CD14-positive monocyte (primary cell): Measurements from ENCODE around the gene SFXN2. TPM values are rescaled to one million over a fixed set of nuclear protein-coding genes. Genes with fewer than 3 reads are reported as not detected.

Source experiments
- DNase-seq, 3 donors: peaks; one replicate each; pipeline ENCODE4 v3.0.0-alpha.2; 2011 to 2022
- H2AFZ ChIP-seq: 2 replicates; pipeline ENCODE4 v1.6.0; 2012; ENCODE audit warnings: mild to moderate bottlenecking, low read depth, low read length, inconsistent platforms; ENCODE audit not compliant: insufficient read depth, poor library complexity, severe bottlenecking
- H3K27ac ChIP-seq, 2 donors: 1 replicate in 1 of 2; 2 replicates in 1 of 2; pipeline ENCODE4 v1.5.1; 2012 to 2013; ENCODE audit warnings: low read length in 2 of 2, control low read depth in 1 of 2, inconsistent platforms in 1 of 2, low read depth in 1 of 2, mild to moderate bottlenecking in 1 of 2
- H3K27me3 ChIP-seq, 2 donors: one replicate each; pipeline versions ENCODE4 v1.6.0 to v1.6.1; 2011 to 2013; ENCODE audit warnings: low read length in 2 of 2; ENCODE audit not compliant: control insufficient read depth in 2 of 2, insufficient read depth in 2 of 2
- H3K36me3 ChIP-seq, 2 donors: replicated peaks in 1 of 2; 1 replicate in 1 of 2; 2 replicates in 1 of 2; pipeline versions ENCODE4 v1.5.1 to v1.6.1; 2012 to 2013; ENCODE audit warnings: low read length in 2 of 2, control low read depth in 1 of 2, inconsistent platforms in 1 of 2, mild to moderate bottlenecking in 1 of 2; ENCODE audit not compliant: insufficient read depth in 2 of 2, control insufficient read depth in 1 of 2
- H3K4me1 ChIP-seq, 2 donors: 1 replicate in 1 of 2; 2 replicates in 1 of 2; pipeline versions ENCODE4 v1.5.1 to v1.6.1; 2012 to 2013; ENCODE audit warnings: low read length in 2 of 2, control low read depth in 1 of 2, inconsistent platforms in 1 of 2, mild to moderate bottlenecking in 1 of 2, moderate library complexity in 1 of 2; ENCODE audit not compliant: insufficient read depth in 2 of 2, control insufficient read depth in 1 of 2
- H3K4me2 ChIP-seq: replicated peaks from 2 replicates; pipeline ENCODE3; 2012; ENCODE audit warnings: low read length, moderate library complexity, mild to moderate bottlenecking; ENCODE audit not compliant: poor library complexity, severe bottlenecking; ENCODE audit errors: extremely low read depth
- H3K4me3 ChIP-seq, 3 experiments: fragments of 200-600 bp in 1 of 3; sonication (generic) in 1 of 3; replicated peaks in 1 of 3; 1 replicate in 2 of 3; 2 replicates in 1 of 3; pipeline ENCODE4 v1.5.1; 2011 to 2013; ENCODE audit warnings: low read length in 3 of 3, mild to moderate bottlenecking in 3 of 3, control low read depth in 2 of 3, low read depth in 2 of 3, inconsistent platforms in 1 of 3, moderate library complexity in 1 of 3
- H3K79me2 ChIP-seq: 2 replicates; pipeline ENCODE4 v1.6.0; 2012; ENCODE audit warnings: mild to moderate bottlenecking, control low read depth, inconsistent platforms, low read length, moderate library complexity; ENCODE audit not compliant: insufficient read depth
- H3K9ac ChIP-seq: 2 replicates; pipeline ENCODE4 v1.6.0; 2017; ENCODE audit warnings: low read length, mild to moderate bottlenecking; ENCODE audit not compliant: insufficient read depth, poor library complexity, severe bottlenecking
- H3K9me3 ChIP-seq, 2 donors: replicated peaks in 1 of 2; 1 replicate in 1 of 2; 2 replicates in 1 of 2; pipeline versions ENCODE4 v1.5.1 to v1.6.1; 2012 to 2013; ENCODE audit warnings: low read length in 2 of 2, control low read depth in 1 of 2; ENCODE audit not compliant: control insufficient read depth in 1 of 2, insufficient read depth in 1 of 2
- H4K20me1 ChIP-seq: 2 replicates; pipeline ENCODE4 v1.6.0; 2012; ENCODE audit warnings: mild to moderate bottlenecking, low read length, control low read depth, moderate library complexity; ENCODE audit not compliant: insufficient read depth
- H3K27ac Mint-ChIP-seq, 7 donors: one replicate each; pipeline ENCODE4 v1.8.0; 2020; ENCODE audit warnings: mild to moderate bottlenecking in 7 of 7, mixed read lengths in 7 of 7, moderate library complexity in 6 of 7, inconsistent platforms in 2 of 7
- H3K27me3 Mint-ChIP-seq, 3 donors: one replicate each; pipeline ENCODE4 v1.8.0; 2021 to 2022; ENCODE audit warnings: low read depth in 3 of 3, mild to moderate bottlenecking in 3 of 3, mixed read lengths in 3 of 3, moderate library complexity in 3 of 3, inconsistent platforms in 1 of 3
- H3K36me3 Mint-ChIP-seq, 2 donors: one replicate each; pipeline ENCODE4 v1.8.0; 2020; ENCODE audit warnings: mixed read lengths in 2 of 2, inconsistent platforms in 1 of 2, mild to moderate bottlenecking in 1 of 2
- H3K4me1 Mint-ChIP-seq: one replicate; pipeline ENCODE4 v1.8.0; 2020; ENCODE audit warnings: mild to moderate bottlenecking, mixed read lengths
- H3K4me3 Mint-ChIP-seq, 2 donors: one replicate each; pipeline ENCODE4 v1.8.0; 2020; ENCODE audit warnings: mild to moderate bottlenecking in 2 of 2, mixed read lengths in 2 of 2, moderate library complexity in 1 of 2
- H3K9me3 Mint-ChIP-seq, 7 donors: one replicate each; pipeline ENCODE4 v1.8.0; 2020 to 2022; ENCODE audit warnings: mixed read lengths in 7 of 7, mild to moderate bottlenecking in 6 of 7, moderate library complexity in 6 of 7, inconsistent platforms in 2 of 7
- CTCF ChIP-seq: fragments of 200-600 bp; IDR thresholded peaks from one replicate; pipeline ENCODE4 v1.8.0; 2022; ENCODE audit warnings: antibody characterized with exemption, mild to moderate bottlenecking
- WGBS: methylation state at CpG from one replicate; pipeline ENCODE4 v1.1.5; 2013; ENCODE audit warnings: missing lambda C conversion rate; ENCODE audit not compliant: insufficient coverage; 5-methylcytosine and 5-hydroxymethylcytosine counted together
- intact Hi-C, 2 donors: fragments of 100-400 bp; cut with micrococcal nuclease; formaldehyde crosslinking; loops; one replicate each; pipeline versions ENCODE4 v1.15.0 to v1.15.1; 2023
- polyA plus RNA-seq, 3 donors: library from polyadenylated mRNA; depleted of rRNA in 1 of 3; unstranded in 2 of 3; stranded (reverse) in 1 of 3; fragments of 300-500 nt in 2 of 3; fragments of >200 nt in 1 of 3; fragmentation: Illumina TruSeq in 2 of 3; gene quantifications; 1 replicate in 2 of 3; 2 replicates in 1 of 3; pipeline ENCODE4 v1.2.3, GENCODE V29; 2012 to 2021

Gene SFXN2
- polyA plus RNA-seq, 3 donors: 1.3 to 2.0 (median 1.8) TPM

GRCh38 chr10:102673236-102673818 is 41.1 kb upstream of the SFXN2 start:
- H3K9ac ChIP-seq: peak overlapping the region; percentile 65
- H3K4me1 ChIP-seq: peaks cover 67 to 73% of the 10 kb centered on the region in 2 donors
- 72% methylated on average over 8 of the region's 13 CpGs for WGBS
- H3K27me3 Mint-ChIP-seq: no peaks in the 10 kb centered on the region
- peak overlapping the region; percentile 91 to 93 for H3K27ac ChIP-seq
- intact Hi-C loops: no loop called here
- peak overlapping the region; percentile 98 to 100 (median 99) for H3K27ac Mint-ChIP-seq
- H4K20me1 ChIP-seq: no peaks in the 10 kb centered on the region
- H3K4me1 Mint-ChIP-seq: peaks cover 75% of the 10 kb centered on the region
- H3K9me3 Mint-ChIP-seq: no peaks in the 10 kb centered on the region
- H3K4me3 Mint-ChIP-seq: peak overlapping the region; percentile 85 to 90
- H3K27me3 ChIP-seq: no peaks in the 10 kb centered on the region
- H3K79me2 ChIP-seq: peaks cover 7% of the 10 kb centered on the region
- DNase-seq: no peak
- H3K4me3 ChIP-seq: peak overlapping the region in 1 of 3 experiments; percentile 74
- H3K36me3 Mint-ChIP-seq: peaks cover 0 to 8% of the 10 kb centered on the region in 2 donors
- no peak for TF ChIP-seq CTCF
- peak overlapping the region; percentile 80 for H3K4me2 ChIP-seq
- H3K36me3 ChIP-seq: no peaks in the 10 kb centered on the region
- peak overlapping the region; percentile 70 for H2AFZ ChIP-seq
- no peaks in the 10 kb centered on the region for H3K9me3 ChIP-seq

GRCh38 chr10:102673819-102674511 is 40.5 kb upstream of the SFXN2 start:
- Histone ChIP-seq H3K9ac (peak overlapping the region; percentile 65), H3K36me3 (no peaks in the 10 kb centered on the region), H2AFZ (peak overlapping the region; percentile 70), H4K20me1 (no peaks in the 10 kb centered on the region), H3K4me1 (peaks cover 73 to 79% of the 10 kb centered on the region in 2 donors), H3K4me3 (peak overlapping the region; percentile 20 to 74 (median 45)), H3K4me2 (peak overlapping the region; percentile 80), H3K79me2 (peaks cover 7% of the 10 kb centered on the region), H3K27ac (peak overlapping the region; percentile 91 to 93), H3K27me3 (no peaks in the 10 kb centered on the region), H3K9me3 (no peaks in the 10 kb centered on the region)
- peak overlapping the region; percentile 98 to 100 (median 99) for H3K27ac Mint-ChIP-seq
- H3K4me3 Mint-ChIP-seq: peak overlapping the region; percentile 85 to 90
- DNase-seq: peak; percentile 74 to 78 (median 78)
- intact Hi-C loops: loop anchor here (2.0 kb wide), 1 partner anchor 27 kb away; no protein-coding TSS in a partner anchor
- H3K36me3 Mint-ChIP-seq: peaks cover 0 to 8% of the 10 kb centered on the region in 2 donors
- peaks cover 81% of the 10 kb centered on the region for H3K4me1 Mint-ChIP-seq
- H3K27me3 Mint-ChIP-seq: no peaks in the 10 kb centered on the region
- 0% methylated on average over 6 of the region's 19 CpGs for WGBS
- no peak for TF ChIP-seq CTCF
- H3K9me3 Mint-ChIP-seq: no peaks in the 10 kb centered on the region
